Measurements from ENCODE around the gene HES4.

DNA sequence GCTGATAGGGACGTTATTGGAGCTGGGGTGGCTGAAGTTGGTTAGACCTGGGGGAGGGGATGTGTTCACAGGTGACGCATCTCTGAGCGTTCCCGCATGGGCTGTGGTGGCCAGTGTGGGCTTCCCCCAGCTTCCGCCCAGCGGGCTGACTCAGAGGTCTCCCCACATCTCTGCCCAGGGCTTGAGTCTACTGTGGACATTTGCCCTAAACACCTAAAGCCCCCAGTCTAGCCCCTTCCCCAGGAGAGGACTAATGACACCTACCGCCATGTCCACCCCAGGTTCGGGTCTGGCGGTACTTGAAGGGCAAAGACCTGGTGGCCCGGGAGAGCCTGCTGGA, 22.0 kb upstream of the HES4 start:
- TF ChIP-seq, protein P1, sequence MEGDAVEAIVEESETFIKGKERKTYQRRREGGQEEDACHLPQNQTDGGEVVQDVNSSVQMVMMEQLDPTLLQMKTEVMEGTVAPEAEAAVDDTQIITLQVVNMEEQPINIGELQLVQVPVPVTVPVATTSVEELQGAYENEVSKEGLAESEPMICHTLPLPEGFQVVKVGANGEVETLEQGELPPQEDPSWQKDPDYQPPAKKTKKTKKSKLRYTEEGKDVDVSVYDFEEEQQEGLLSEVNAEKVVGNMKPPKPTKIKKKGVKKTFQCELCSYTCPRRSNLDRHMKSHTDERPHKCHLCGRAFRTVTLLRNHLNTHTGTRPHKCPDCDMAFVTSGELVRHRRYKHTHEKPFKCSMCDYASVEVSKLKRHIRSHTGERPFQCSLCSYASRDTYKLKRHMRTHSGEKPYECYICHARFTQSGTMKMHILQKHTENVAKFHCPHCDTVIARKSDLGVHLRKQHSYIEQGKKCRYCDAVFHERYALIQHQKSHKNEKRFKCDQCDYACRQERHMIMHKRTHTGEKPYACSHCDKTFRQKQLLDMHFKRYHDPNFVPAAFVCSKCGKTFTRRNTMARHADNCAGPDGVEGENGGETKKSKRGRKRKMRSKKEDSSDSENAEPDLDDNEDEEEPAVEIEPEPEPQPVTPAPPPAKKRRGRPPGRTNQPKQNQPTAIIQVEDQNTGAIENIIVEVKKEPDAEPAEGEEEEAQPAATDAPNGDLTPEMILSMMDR (conservative IDR thresholded peaks at IDR 0.05 in 1 of 2, IDR thresholded peaks at IDR 0.05 in 1 of 2; ENCODE audit: low read depth in 1 of 2, low read length in 2 of 2): no peak
- no peak for TF ChIP-seq EZH2 (IDR thresholded peaks at IDR 0.05; ENCODE audit: low read length, missing control alignments)

All from fibroblast of lung (primary cell).